NCI-H345 treated with DMSO at 0.1 percent for 48 hours (cell line): ENCODE measurements around the gene PRDX5.
"Not testable (repeated sequence)": the region's sequence is repeated elsewhere in the genome, so short reads cannot be mapped to it uniquely, and the experiment has no call there.

ENCODE experiments used
- DNase-seq: peaks from one replicate; lab custom pipeline; 2025; ENCODE audit not compliant: unreplicated experiment; lab: John Stamatoyannopoulos, UW

The PRDX5 gene

GRCh38 chr11:64305075-64305690 is 12.7 kb upstream of the PRDX5 start, which contains the start of gene ESRRA:
Gene ESRRA (plus strand): TSS chr11:64305524. CDS start chr11:64307180, 1,656 bp downstream.
- peak; percentile 100 for DNase-seq

GRCh38 chr11:64305691-64306562 is 12.0 kb upstream of the PRDX5 start:
- peak; percentile 19 for DNase-seq

- no peak for DNase-seq
Measured at GRCh38 chr11:64306563-64306875, 11.4 kb upstream of the PRDX5 start.

GRCh38 chr11:64306876-64307622 is 10.9 kb upstream of the PRDX5 start:
- DNase-seq = no peak

GRCh38 chr11:64307795-64308194 is 10.1 kb upstream of the PRDX5 start:
- DNase-seq = not testable (repeated sequence)

- no peak for DNase-seq
Measured at GRCh38 chr11:64312947-64313346, 5.0 kb upstream of the PRDX5 start.

- DNase-seq = no peak
Measured at GRCh38 chr11:64313491-64314145, 4.3 kb upstream of the PRDX5 start.

GRCh38 chr11:64314146-64314804 is 3.6 kb upstream of the PRDX5 start:
- DNase-seq = no peak

- no peak for DNase-seq
Measured at GRCh38 chr11:64314805-64315561, 2.9 kb upstream of the PRDX5 start.

- not testable (repeated sequence) for DNase-seq
Measured at GRCh38 chr11:64315667-64316526, 2.0 kb upstream of the PRDX5 start.

GRCh38 chr11:64316672-64317324 is 1.1 kb upstream of the PRDX5 start:
- no peak for DNase-seq

- peak; percentile 98 for DNase-seq
Measured at GRCh38 chr11:64317325-64317960, 478 bp upstream of the PRDX5 start, which contains the start of gene TRMT112. Gene TRMT112 (minus strand): TSS chr11:64317559. CDS start chr11:64317526, 33 bp downstream.

GRCh38 chr11:64318766-64319761 is 1.1 kb downstream of the PRDX5 start:
- no peak for DNase-seq

GRCh38 chr11:64320556-64320955 is 2.6 kb downstream of the PRDX5 start:
- DNase-seq = no peak

GRCh38 chr11:64321026-64321425 is 3.1 kb downstream of the PRDX5 start:
- no peak for DNase-seq

- DNase-seq = no peak
Measured at GRCh38 chr11:64321533-64321932, 3.6 kb downstream of the PRDX5 start.

- DNase-seq = no peak
Measured at GRCh38 chr11:64322925-64323260, 5.0 kb downstream of the PRDX5 start.
